Inflammatory macrophage treated with lipopolysaccharide for 1 hour (primary cell): ENCODE measurements around the gene PSMA7.
A peak's percentile ranks its signal among the peaks of the same experiment; 100 is the strongest.
"Not testable (repeated sequence)": the region's sequence is repeated elsewhere in the genome, so short reads cannot be mapped to it uniquely, and the experiment has no call there.

Experiments used
- DNase-seq, 2 donors: peaks; one replicate each; pipeline ENCODE4 v3.0.0-alpha.2; 2020 to 2022

The PSMA7 gene

GRCh38 chr20:62151835-62152364, 8.7 kb upstream of the PSMA7 start:
- DNase-seq = no peak

- no peak for DNase-seq
Measured at GRCh38 chr20:62151225-62151624, 8.0 kb upstream of the PSMA7 start.

GRCh38 chr20:62150310-62150575, 7.0 kb upstream of the PSMA7 start:
- no peak for DNase-seq

GRCh38 chr20:62149532-62150309, 6.5 kb upstream of the PSMA7 start:
- DNase-seq = no peak

GRCh38 chr20:62148908-62149314, 5.7 kb upstream of the PSMA7 start:
- DNase-seq = no peak

- not testable (repeated sequence) for DNase-seq
Measured at GRCh38 chr20:62148383-62148782, 5.2 kb upstream of the PSMA7 start.

GRCh38 chr20:62147528-62147927, 4.3 kb upstream of the PSMA7 start:
- DNase-seq = no peak

GRCh38 chr20:62147125-62147524, 3.9 kb upstream of the PSMA7 start:
- no peak for DNase-seq

- no peak for DNase-seq
Measured at GRCh38 chr20:62146019-62146755, 3.0 kb upstream of the PSMA7 start.

GRCh38 chr20:62145688-62146018, 2.5 kb upstream of the PSMA7 start:
- DNase-seq = no peak

GRCh38 chr20:62143957-62144825, 997 bp upstream of the PSMA7 start:
- peak; percentile 52 to 66 for DNase-seq

GRCh38 chr20:62142252-62143080, 728 bp downstream of the PSMA7 start:
- peak in 1 of 2 donors; percentile 14 for DNase-seq

- DNase-seq = peak; percentile 70 to 87
Measured at GRCh38 chr20:62141397-62142251, 1.6 kb downstream of the PSMA7 start.

- DNase-seq = no peak
Measured at GRCh38 chr20:62141043-62141396, 2.2 kb downstream of the PSMA7 start.

- no peak for DNase-seq
Measured at GRCh38 chr20:62139636-62140035, 3.6 kb downstream of the PSMA7 start.

GRCh38 chr20:62138912-62139311, 4.3 kb downstream of the PSMA7 start:
- no peak for DNase-seq

GRCh38 chr20:62138204-62138543, 5.0 kb downstream of the PSMA7 start:
- DNase-seq = no peak

- DNase-seq = no peak
Measured at GRCh38 chr20:62137478-62138203, 5.6 kb downstream of the PSMA7 start.

- no peak for DNase-seq
Measured at GRCh38 chr20:62137092-62137384, 6.2 kb downstream of the PSMA7 start.

GRCh38 chr20:62136283-62137091, 6.7 kb downstream of the PSMA7 start:
- peak; percentile 49 to 77 for DNase-seq
